ENCODE results near the gene TIMM23.
"Not testable (repeated sequence)": the region's sequence is repeated elsewhere in the genome, so short reads cannot be mapped to it uniquely, and the experiment has no call there.

The TIMM23 gene

GRCh38 chr10:45972106-45972812, at the start of gene TIMM23:
TSS of gene TIMM23 (plus strand) at chr10:45972489. CDS start at chr10:45972625, 136 bp downstream.
- not testable (repeated sequence) for H3K4me1 ChIP-seq (ENCODE audit: control insufficient read depth, insufficient read depth, low read length); H3K36me3 ChIP-seq (ENCODE audit: control insufficient read depth in 2 of 2, insufficient read depth in 2 of 2, low read length in 2 of 2); H3K9me3 ChIP-seq (ENCODE audit: control insufficient read depth in 2 of 2, low read length in 2 of 2); H3K27me3 ChIP-seq (ENCODE audit: control insufficient read depth in 1 of 2, insufficient read depth in 2 of 2, low read length in 2 of 2); H3K27ac ChIP-seq (ENCODE audit: low read length)
- peak within 1 kb of the TSS; percentile 73 to 84 for H3K9ac ChIP-seq (ENCODE audit: low read length in 2 of 2)
- peak within 1 kb of the TSS; percentile 78 to 88 for H3K4me3 ChIP-seq (ENCODE audit: low read length in 2 of 2)

GRCh38 chr10:45926790-45927189, 45.5 kb upstream of the TIMM23 start:
- H3K27ac ChIP-seq (ENCODE audit: low read length); H3K36me3 ChIP-seq (ENCODE audit: control insufficient read depth in 2 of 2, insufficient read depth in 2 of 2, low read length in 2 of 2); H3K9me3 ChIP-seq (ENCODE audit: control insufficient read depth in 2 of 2, low read length in 2 of 2); H3K4me3 ChIP-seq (ENCODE audit: low read length in 2 of 2); H3K27me3 ChIP-seq (ENCODE audit: control insufficient read depth in 1 of 2, insufficient read depth in 2 of 2, low read length in 2 of 2); H3K9ac ChIP-seq (ENCODE audit: low read length in 2 of 2); H3K4me1 ChIP-seq (ENCODE audit: control insufficient read depth, insufficient read depth, low read length): not testable (repeated sequence)

- not testable (repeated sequence) for H3K27me3 ChIP-seq (ENCODE audit: control insufficient read depth in 1 of 2, insufficient read depth in 2 of 2, low read length in 2 of 2); H3K4me3 ChIP-seq (ENCODE audit: low read length in 2 of 2); H3K4me1 ChIP-seq (ENCODE audit: control insufficient read depth, insufficient read depth, low read length); H3K27ac ChIP-seq (ENCODE audit: low read length); H3K9ac ChIP-seq (ENCODE audit: low read length in 2 of 2); H3K9me3 ChIP-seq (ENCODE audit: control insufficient read depth in 2 of 2, low read length in 2 of 2); H3K36me3 ChIP-seq (ENCODE audit: control insufficient read depth in 2 of 2, insufficient read depth in 2 of 2, low read length in 2 of 2)
These were observed 41.0 kb upstream of the TIMM23 start for GRCh38 chr10:45931305-45931704.

GRCh38 chr10:45934788-45935187, 37.5 kb upstream of the TIMM23 start:
- H3K27ac ChIP-seq (ENCODE audit: low read length); H3K4me1 ChIP-seq (ENCODE audit: control insufficient read depth, insufficient read depth, low read length); H3K4me3 ChIP-seq (ENCODE audit: low read length in 2 of 2); H3K9ac ChIP-seq (ENCODE audit: low read length in 2 of 2); H3K27me3 ChIP-seq (ENCODE audit: control insufficient read depth in 1 of 2, insufficient read depth in 2 of 2, low read length in 2 of 2); H3K36me3 ChIP-seq (ENCODE audit: control insufficient read depth in 2 of 2, insufficient read depth in 2 of 2, low read length in 2 of 2); H3K9me3 ChIP-seq (ENCODE audit: control insufficient read depth in 2 of 2, low read length in 2 of 2): not testable (repeated sequence)

GRCh38 chr10:45939176-45939697, 33.1 kb upstream of the TIMM23 start:
- H3K27ac ChIP-seq (ENCODE audit: low read length); H3K36me3 ChIP-seq (ENCODE audit: control insufficient read depth in 2 of 2, insufficient read depth in 2 of 2, low read length in 2 of 2); H3K9ac ChIP-seq (ENCODE audit: low read length in 2 of 2); H3K9me3 ChIP-seq (ENCODE audit: control insufficient read depth in 2 of 2, low read length in 2 of 2); H3K27me3 ChIP-seq (ENCODE audit: control insufficient read depth in 1 of 2, insufficient read depth in 2 of 2, low read length in 2 of 2); H3K4me3 ChIP-seq (ENCODE audit: low read length in 2 of 2); H3K4me1 ChIP-seq (ENCODE audit: control insufficient read depth, insufficient read depth, low read length): not testable (repeated sequence)

- not testable (repeated sequence) for H3K9me3 ChIP-seq (ENCODE audit: control insufficient read depth in 2 of 2, low read length in 2 of 2); H3K27me3 ChIP-seq (ENCODE audit: control insufficient read depth in 1 of 2, insufficient read depth in 2 of 2, low read length in 2 of 2); H3K36me3 ChIP-seq (ENCODE audit: control insufficient read depth in 2 of 2, insufficient read depth in 2 of 2, low read length in 2 of 2); H3K9ac ChIP-seq (ENCODE audit: low read length in 2 of 2); H3K4me1 ChIP-seq (ENCODE audit: control insufficient read depth, insufficient read depth, low read length); H3K4me3 ChIP-seq (ENCODE audit: low read length in 2 of 2); H3K27ac ChIP-seq (ENCODE audit: low read length)
These were observed 31.1 kb upstream of the TIMM23 start for GRCh38 chr10:45941196-45941595.

GRCh38 chr10:45945476-45945875, 26.8 kb upstream of the TIMM23 start:
- H3K9me3 ChIP-seq (ENCODE audit: control insufficient read depth in 2 of 2, low read length in 2 of 2); H3K9ac ChIP-seq (ENCODE audit: low read length in 2 of 2); H3K36me3 ChIP-seq (ENCODE audit: control insufficient read depth in 2 of 2, insufficient read depth in 2 of 2, low read length in 2 of 2); H3K4me1 ChIP-seq (ENCODE audit: control insufficient read depth, insufficient read depth, low read length); H3K4me3 ChIP-seq (ENCODE audit: low read length in 2 of 2); H3K27ac ChIP-seq (ENCODE audit: low read length); H3K27me3 ChIP-seq (ENCODE audit: control insufficient read depth in 1 of 2, insufficient read depth in 2 of 2, low read length in 2 of 2): not testable (repeated sequence)

GRCh38 chr10:45947363-45947762, 24.9 kb upstream of the TIMM23 start:
- H3K4me3 ChIP-seq (ENCODE audit: low read length in 2 of 2); H3K9ac ChIP-seq (ENCODE audit: low read length in 2 of 2); H3K36me3 ChIP-seq (ENCODE audit: control insufficient read depth in 2 of 2, insufficient read depth in 2 of 2, low read length in 2 of 2); H3K27ac ChIP-seq (ENCODE audit: low read length); H3K9me3 ChIP-seq (ENCODE audit: control insufficient read depth in 2 of 2, low read length in 2 of 2); H3K27me3 ChIP-seq (ENCODE audit: control insufficient read depth in 1 of 2, insufficient read depth in 2 of 2, low read length in 2 of 2); H3K4me1 ChIP-seq (ENCODE audit: control insufficient read depth, insufficient read depth, low read length): not testable (repeated sequence)

- H3K9me3 ChIP-seq (ENCODE audit: control insufficient read depth in 2 of 2, low read length in 2 of 2); H3K27me3 ChIP-seq (ENCODE audit: control insufficient read depth in 1 of 2, insufficient read depth in 2 of 2, low read length in 2 of 2); H3K4me1 ChIP-seq (ENCODE audit: control insufficient read depth, insufficient read depth, low read length); H3K36me3 ChIP-seq (ENCODE audit: control insufficient read depth in 2 of 2, insufficient read depth in 2 of 2, low read length in 2 of 2); H3K27ac ChIP-seq (ENCODE audit: low read length); H3K4me3 ChIP-seq (ENCODE audit: low read length in 2 of 2); H3K9ac ChIP-seq (ENCODE audit: low read length in 2 of 2): not testable (repeated sequence)
These were observed 23.5 kb upstream of the TIMM23 start for GRCh38 chr10:45948801-45949200.

- not testable (repeated sequence) for H3K4me1 ChIP-seq (ENCODE audit: control insufficient read depth, insufficient read depth, low read length); H3K9ac ChIP-seq (ENCODE audit: low read length in 2 of 2); H3K9me3 ChIP-seq (ENCODE audit: control insufficient read depth in 2 of 2, low read length in 2 of 2); H3K4me3 ChIP-seq (ENCODE audit: low read length in 2 of 2); H3K27me3 ChIP-seq (ENCODE audit: control insufficient read depth in 1 of 2, insufficient read depth in 2 of 2, low read length in 2 of 2); H3K36me3 ChIP-seq (ENCODE audit: control insufficient read depth in 2 of 2, insufficient read depth in 2 of 2, low read length in 2 of 2); H3K27ac ChIP-seq (ENCODE audit: low read length)
These were observed 17.9 kb upstream of the TIMM23 start for GRCh38 chr10:45954367-45954766.

- not testable (repeated sequence) for H3K4me1 ChIP-seq (ENCODE audit: control insufficient read depth, insufficient read depth, low read length); H3K27me3 ChIP-seq (ENCODE audit: control insufficient read depth in 1 of 2, insufficient read depth in 2 of 2, low read length in 2 of 2); H3K9ac ChIP-seq (ENCODE audit: low read length in 2 of 2); H3K9me3 ChIP-seq (ENCODE audit: control insufficient read depth in 2 of 2, low read length in 2 of 2); H3K27ac ChIP-seq (ENCODE audit: low read length); H3K36me3 ChIP-seq (ENCODE audit: control insufficient read depth in 2 of 2, insufficient read depth in 2 of 2, low read length in 2 of 2); H3K4me3 ChIP-seq (ENCODE audit: low read length in 2 of 2)
These were observed 15.7 kb upstream of the TIMM23 start for GRCh38 chr10:45956634-45957033.
